ENCODE data around the gene MT1G. TPM values are rescaled to one million over a fixed set of nuclear protein-coding genes. Genes with fewer than 3 reads are reported as not detected.

The MT1G gene
- total and polyA plus RNA-seq, 4 donors = 152 to 9,444 (median 3,398) TPM

- 35% methylated on average over 4 of the region's 4 CpGs for whole genome bisulfite sequencing
- H3K27me3 ChIP-seq (ENCODE audit: control insufficient read depth in 4 of 4, insufficient read depth in 4 of 4, low read length in 3 of 4) = no peaks in the 10 kb centered on the region
- TF ChIP-seq GABPA (IDR thresholded peaks at IDR 0.05 in 1 of 2, conservative IDR thresholded peaks at IDR 0.05 in 1 of 2) = no peak
- peak in 1 of 2 donors; percentile 23 for TF ChIP-seq JUND (IDR thresholded peaks at IDR 0.05)
- no peak for TF ChIP-seq RAD21 (IDR thresholded peaks at IDR 0.05)
- no peak for TF ChIP-seq HNF4A (conservative IDR thresholded peaks at IDR 0.05)
- no peak for TF ChIP-seq FOXA1 (IDR thresholded peaks at IDR 0.05)
- TF ChIP-seq YY1 (IDR thresholded peaks at IDR 0.05) = no peak
- TF ChIP-seq HNF4G (IDR thresholded peaks at IDR 0.05) = peak; percentile 13
- no peak for TF ChIP-seq SP1 (IDR thresholded peaks at IDR 0.05)
- TF ChIP-seq RXRA (IDR thresholded peaks at IDR 0.05) = peak in 1 of 2 donors; percentile 1
- TF ChIP-seq EGR1 (IDR thresholded peaks at IDR 0.05; ENCODE audit: low read depth in 2 of 2) = peak in 1 of 2 donors; percentile 10
- TF ChIP-seq ATF3 (IDR thresholded peaks at IDR 0.05) = peak; percentile 4
- TF ChIP-seq ZBTB33 (IDR thresholded peaks at IDR 0.05) = no peak
- no peak for TF ChIP-seq TAF1 (conservative IDR thresholded peaks at IDR 0.05)
- no peak for TF ChIP-seq MAX (IDR thresholded peaks at IDR 0.05)
- no peak for TF ChIP-seq REST (IDR thresholded peaks at IDR 0.05)
- no peak for TF ChIP-seq NR2F2 (IDR thresholded peaks at IDR 0.05)
- no peaks in the 10 kb centered on the region for H3K36me3 ChIP-seq (ENCODE audit: control insufficient read depth in 4 of 4, insufficient read depth in 3 of 4, low read depth in 1 of 4, low read length in 3 of 4)
- peak overlapping the region; percentile 80 to 89 for H3K27ac ChIP-seq (ENCODE audit: low read depth in 1 of 2, low read length in 2 of 2)
- peaks cover 4 to 19% (median 10%) of the 10 kb centered on the region in 4 donors for H3K4me1 ChIP-seq (ENCODE audit: control insufficient read depth in 4 of 4, insufficient read depth in 4 of 4, low read length in 3 of 4)
- no peaks in the 10 kb centered on the region for H3K9me3 ChIP-seq (ENCODE audit: control insufficient read depth in 4 of 4, low read length in 3 of 4)
- H3K4me3 ChIP-seq (ENCODE audit: low read depth in 1 of 3, low read length in 3 of 3) = peak overlapping the region; percentile 60 to 78 (median 77)
- peak overlapping the region; percentile 39 to 83 for H3K9ac ChIP-seq (ENCODE audit: low read depth in 1 of 2, low read length in 2 of 2)
- no peak for DNase-seq (ENCODE audit: low spot score)
Observed at GRCh38 chr16:56684256-56684925, 16.5 kb upstream of the MT1G start.

- H3K9ac ChIP-seq (ENCODE audit: low read depth in 1 of 2, low read length in 2 of 2) = peak overlapping the region; percentile 83
- WGBS = 37% methylated on average over 5 of the region's 5 CpGs
- DNase-seq (ENCODE audit: low spot score) = no peak
- H3K9me3 ChIP-seq (ENCODE audit: control insufficient read depth in 4 of 4, low read length in 3 of 4) = no peaks in the 10 kb centered on the region
- peak overlapping the region; percentile 60 to 78 (median 77) for H3K4me3 ChIP-seq (ENCODE audit: low read depth in 1 of 3, low read length in 3 of 3)
- H3K4me1 ChIP-seq (ENCODE audit: control insufficient read depth in 4 of 4, insufficient read depth in 4 of 4, low read length in 3 of 4) = peaks cover 4 to 19% (median 10%) of the 10 kb centered on the region in 4 donors
- no peaks in the 10 kb centered on the region for H3K36me3 ChIP-seq (ENCODE audit: control insufficient read depth in 4 of 4, insufficient read depth in 3 of 4, low read depth in 1 of 4, low read length in 3 of 4)
- peak overlapping the region; percentile 80 to 89 for H3K27ac ChIP-seq (ENCODE audit: low read depth in 1 of 2, low read length in 2 of 2)
- peak in 1 of 2 donors; percentile 3 for TF ChIP-seq RXRA (IDR thresholded peaks at IDR 0.05)
- TF ChIP-seq YY1 (IDR thresholded peaks at IDR 0.05) = no peak
- TF ChIP-seq EGR1 (IDR thresholded peaks at IDR 0.05; ENCODE audit: low read depth in 2 of 2) = peak in 1 of 2 donors; percentile 15
- H3K27me3 ChIP-seq (ENCODE audit: control insufficient read depth in 4 of 4, insufficient read depth in 4 of 4, low read length in 3 of 4) = no peaks in the 10 kb centered on the region
Observed at GRCh38 chr16:56683424-56684172, 15.7 kb upstream of the MT1G start.

Measured in liver (tissue), 9 donors.